ENCODE data around the gene CERS6.
"Not testable (repeated sequence)": the region's sequence is repeated elsewhere in the genome, so short reads cannot be mapped to it uniquely, and the experiment has no call there.

Gene CERS6

DNA sequence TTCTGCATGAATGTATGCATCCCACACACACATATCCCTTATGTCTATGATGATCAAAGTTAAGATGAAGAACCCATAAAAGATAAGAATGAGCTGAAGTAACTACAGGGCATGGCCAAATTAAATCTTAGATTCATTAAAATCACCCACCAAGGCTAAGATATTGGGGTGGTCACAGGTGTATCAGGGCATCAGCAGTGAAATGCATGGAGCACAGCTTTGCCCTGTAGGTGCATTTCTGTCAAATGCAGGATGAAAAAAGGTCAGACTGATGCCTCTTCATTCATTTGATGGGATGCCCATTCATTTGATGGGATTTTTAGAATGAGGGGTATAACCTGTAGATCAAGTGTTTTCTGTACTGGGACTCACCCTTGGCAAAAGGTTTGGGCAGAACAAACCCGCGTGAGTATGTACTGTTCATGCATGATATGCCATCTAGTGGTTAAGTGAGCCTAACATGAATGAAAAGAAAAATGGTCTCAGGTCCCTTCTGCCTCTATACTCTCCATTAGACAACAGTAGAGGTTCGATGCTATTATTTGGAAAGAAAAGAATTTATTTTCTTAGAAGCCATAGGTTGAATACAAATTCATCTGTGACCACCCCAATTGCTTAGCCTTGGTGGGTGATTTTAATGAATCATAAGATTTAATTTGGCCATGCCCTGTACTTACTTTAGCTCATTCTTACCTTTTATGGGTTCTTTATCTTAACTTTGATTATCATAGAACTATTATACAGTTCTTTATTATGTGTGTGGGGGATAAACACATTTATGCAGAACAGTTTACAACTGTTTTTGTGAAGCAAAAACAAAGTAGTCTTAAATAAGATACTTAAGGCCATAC, 303.1 kb downstream of the CERS6 start:
- in situ Hi-C loops (cut with MboI; ENCODE audit: low pct_unique_long_range_greater_than_20kb, low sequenced_read_pairs, unreplicated experiment): no loop called here
- peak; percentile 54 for DNase-seq (ENCODE audit: low spot score)
- TF ChIP-seq, protein P1, sequence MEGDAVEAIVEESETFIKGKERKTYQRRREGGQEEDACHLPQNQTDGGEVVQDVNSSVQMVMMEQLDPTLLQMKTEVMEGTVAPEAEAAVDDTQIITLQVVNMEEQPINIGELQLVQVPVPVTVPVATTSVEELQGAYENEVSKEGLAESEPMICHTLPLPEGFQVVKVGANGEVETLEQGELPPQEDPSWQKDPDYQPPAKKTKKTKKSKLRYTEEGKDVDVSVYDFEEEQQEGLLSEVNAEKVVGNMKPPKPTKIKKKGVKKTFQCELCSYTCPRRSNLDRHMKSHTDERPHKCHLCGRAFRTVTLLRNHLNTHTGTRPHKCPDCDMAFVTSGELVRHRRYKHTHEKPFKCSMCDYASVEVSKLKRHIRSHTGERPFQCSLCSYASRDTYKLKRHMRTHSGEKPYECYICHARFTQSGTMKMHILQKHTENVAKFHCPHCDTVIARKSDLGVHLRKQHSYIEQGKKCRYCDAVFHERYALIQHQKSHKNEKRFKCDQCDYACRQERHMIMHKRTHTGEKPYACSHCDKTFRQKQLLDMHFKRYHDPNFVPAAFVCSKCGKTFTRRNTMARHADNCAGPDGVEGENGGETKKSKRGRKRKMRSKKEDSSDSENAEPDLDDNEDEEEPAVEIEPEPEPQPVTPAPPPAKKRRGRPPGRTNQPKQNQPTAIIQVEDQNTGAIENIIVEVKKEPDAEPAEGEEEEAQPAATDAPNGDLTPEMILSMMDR (IDR thresholded peaks at IDR 0.05; ENCODE audit: extremely low read depth, insufficient read depth, missing control alignments): peak; percentile 65

DNA sequence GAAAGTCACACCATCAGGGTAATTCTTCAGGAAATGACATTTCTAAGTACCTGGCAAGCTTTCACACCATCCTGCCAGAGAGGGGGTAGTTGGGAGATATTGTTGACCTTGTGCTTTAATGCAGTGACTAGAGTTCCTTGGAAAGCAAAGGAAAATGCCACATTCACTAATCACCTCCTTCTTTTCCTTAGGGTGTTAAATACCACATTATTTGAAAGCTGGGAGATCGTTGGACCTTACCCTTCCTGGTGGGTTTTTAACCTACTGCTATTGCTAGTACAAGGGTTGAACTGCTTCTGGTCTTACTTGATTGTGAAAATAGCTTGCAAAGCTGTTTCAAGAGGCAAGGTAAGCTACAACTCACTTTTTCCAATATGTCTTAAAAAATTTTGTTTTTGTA, 309.3 kb downstream of the CERS6 start:
- in situ Hi-C loops (cut with MboI; ENCODE audit: low pct_unique_long_range_greater_than_20kb, low sequenced_read_pairs, unreplicated experiment): loop anchor here (5.0 kb wide), 1 partner anchor 418 kb away; no protein-coding TSS in a partner anchor
- TF ChIP-seq, protein P1 (IDR thresholded peaks at IDR 0.05; ENCODE audit: extremely low read depth, insufficient read depth, missing control alignments): no peak
- no peak for DNase-seq (ENCODE audit: low spot score)

DNA sequence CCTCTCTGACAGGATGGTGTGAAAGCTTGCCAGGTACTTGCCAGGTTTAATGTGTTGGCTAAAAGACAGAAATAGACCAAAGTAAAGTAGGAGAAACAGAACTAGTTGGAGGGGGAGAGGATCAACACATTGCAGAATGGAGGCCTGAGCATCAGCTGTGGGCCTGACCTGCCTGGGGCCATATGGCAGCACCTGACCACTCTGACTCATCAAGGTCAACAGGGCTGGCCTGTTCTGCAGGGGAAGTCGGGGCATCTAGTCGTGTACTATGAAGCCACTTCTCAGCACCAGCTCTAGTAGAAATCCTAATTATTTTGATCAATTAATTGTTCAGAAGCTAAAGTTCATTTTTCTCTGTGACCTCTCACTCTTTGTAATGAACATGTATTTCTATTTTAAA, 310.5 kb downstream of the CERS6 start:
- in situ Hi-C loops (cut with MboI; ENCODE audit: low pct_unique_long_range_greater_than_20kb, low sequenced_read_pairs, unreplicated experiment): loop anchor here (5.0 kb wide), 1 partner anchor 419 kb away; no protein-coding TSS in a partner anchor
- TF ChIP-seq, protein P1 (IDR thresholded peaks at IDR 0.05; ENCODE audit: extremely low read depth, insufficient read depth, missing control alignments): no peak
- no peak for DNase-seq (ENCODE audit: low spot score)

DNA sequence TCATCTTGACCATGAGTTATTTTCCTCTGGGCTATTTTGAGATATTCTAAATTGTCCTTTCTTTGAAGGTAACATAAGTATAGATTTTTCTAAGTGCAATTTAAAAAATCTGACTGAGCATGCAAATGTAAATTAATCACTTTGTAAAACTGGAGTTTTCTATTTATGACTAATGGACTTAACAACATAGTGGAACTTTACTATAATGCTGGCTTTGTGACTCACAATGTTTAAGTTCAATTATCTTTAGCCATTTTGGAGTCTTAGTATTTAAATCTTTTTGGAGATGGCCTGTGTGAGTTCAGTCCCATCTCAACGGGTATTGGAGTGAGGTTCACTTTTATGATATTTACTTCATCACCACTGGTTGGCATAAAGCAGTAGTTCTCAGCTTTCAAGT, 311.2 kb downstream of the CERS6 start:
- DNase-seq (ENCODE audit: low spot score): no peak
- in situ Hi-C loops (cut with MboI; ENCODE audit: low pct_unique_long_range_greater_than_20kb, low sequenced_read_pairs, unreplicated experiment): loop anchor here (5.0 kb wide), 1 partner anchor 420 kb away; no protein-coding TSS in a partner anchor
- TF ChIP-seq, protein P1 (IDR thresholded peaks at IDR 0.05; ENCODE audit: extremely low read depth, insufficient read depth, missing control alignments): no peak

DNA sequence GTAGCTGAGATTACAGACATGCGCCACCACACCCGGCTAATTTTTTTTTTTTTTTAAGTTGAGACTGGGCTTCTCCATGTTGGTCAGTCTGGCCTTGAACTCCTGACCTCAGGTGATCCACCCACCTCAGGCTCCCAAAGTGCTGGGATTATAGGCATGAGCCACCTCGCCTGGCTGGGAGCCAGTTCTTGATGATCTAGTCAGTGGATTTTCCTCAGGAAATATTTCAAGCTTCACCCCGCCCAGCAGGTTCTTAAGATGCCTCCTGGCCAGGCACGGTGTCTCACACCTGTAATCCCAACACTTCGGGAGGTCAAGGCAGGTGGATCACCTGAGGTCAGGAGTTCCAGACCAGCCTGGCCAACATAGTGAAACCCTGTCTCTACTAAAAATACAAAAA, 312.3 kb downstream of the CERS6 start:
- in situ Hi-C loops (cut with MboI; ENCODE audit: low pct_unique_long_range_greater_than_20kb, low sequenced_read_pairs, unreplicated experiment): loop anchor here (5.0 kb wide), 1 partner anchor 421 kb away; no protein-coding TSS in a partner anchor
- DNase-seq (ENCODE audit: low spot score): not testable (repeated sequence)

DNA sequence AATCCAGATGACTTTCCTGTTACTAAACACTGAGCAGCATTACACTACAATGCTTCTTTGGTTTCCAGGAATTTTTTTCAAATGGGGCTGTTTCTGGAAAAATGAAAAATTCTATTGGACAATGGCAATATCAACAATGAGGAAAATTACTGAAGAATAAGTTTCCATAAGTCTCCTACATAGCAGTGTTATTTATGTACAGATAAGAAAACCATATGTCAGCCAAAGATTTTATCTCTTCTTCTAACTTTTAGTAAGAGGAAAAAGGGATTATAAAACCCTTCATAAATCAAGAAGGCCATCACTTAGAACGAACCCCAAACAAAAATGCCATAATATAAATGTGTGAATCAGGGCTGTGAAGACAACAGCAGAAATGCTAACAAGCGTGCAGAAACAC, 314.7 kb downstream of the CERS6 start:
- in situ Hi-C loops (cut with MboI; ENCODE audit: low pct_unique_long_range_greater_than_20kb, low sequenced_read_pairs, unreplicated experiment): no loop called here
- TF ChIP-seq, protein P1 (IDR thresholded peaks at IDR 0.05; ENCODE audit: extremely low read depth, insufficient read depth, missing control alignments): no peak
- DNase-seq (ENCODE audit: low spot score): no peak

DNA sequence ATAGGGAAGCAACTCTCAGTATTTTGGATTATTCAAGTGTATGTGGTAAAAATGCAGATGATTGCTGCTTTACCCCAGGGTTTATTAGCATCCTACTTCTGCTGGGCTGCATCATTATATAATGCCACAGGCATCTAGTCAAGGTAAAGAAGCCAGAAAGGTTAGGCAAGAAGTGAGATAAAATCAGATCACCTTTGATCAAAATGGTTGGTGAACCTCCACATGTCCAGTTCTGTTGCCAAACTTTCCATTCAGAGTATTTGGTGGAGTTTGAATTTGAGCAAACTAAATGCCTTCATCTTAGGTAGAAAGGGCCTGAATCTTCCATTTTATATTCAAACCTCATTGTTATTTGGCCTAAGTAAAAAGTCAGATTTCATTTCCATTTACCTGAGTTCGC, 316.6 kb downstream of the CERS6 start:
- TF ChIP-seq, protein P1 (IDR thresholded peaks at IDR 0.05; ENCODE audit: extremely low read depth, insufficient read depth, missing control alignments): no peak
- in situ Hi-C loops (cut with MboI; ENCODE audit: low pct_unique_long_range_greater_than_20kb, low sequenced_read_pairs, unreplicated experiment): no loop called here
- no peak for DNase-seq (ENCODE audit: low spot score)
